Neural progenitor cell (in vitro differentiated cells): Measurements from ENCODE around the gene HAND2.

Source experiments
- CTCF ChIP-seq: fragments of 200-600 bp; sonication (generic); IDR thresholded peaks from 2 replicates; pipeline ENCODE4 v1.5.1; 2017; ENCODE audit warnings: antibody characterized with exemption, mild to moderate bottlenecking
- EZH2 ChIP-seq: fragments of 200-600 bp; sonication (generic); IDR thresholded peaks from 2 replicates; pipeline ENCODE4 v1.6.1; 2017; ENCODE audit warnings: antibody characterized with exemption, mild to moderate bottlenecking, moderate library complexity
- EZH2phosphoT487 ChIP-seq: fragments of 200-600 bp; sonication (generic); IDR thresholded peaks from 2 replicates; pipeline ENCODE4 v1.6.1; 2017; ENCODE audit warnings: antibody characterized with exemption

- TF ChIP-seq CTCF (no peak), EZH2phosphoT487 (peak; percentile 82), EZH2 (peak; percentile 78)
These were observed 7.7 kb downstream of the HAND2 start for GRCh38 chr4:173522160-173522950.
